ENCODE results near the gene ACSF3. TPM values are rescaled to one million over a fixed set of nuclear protein-coding genes. Genes with fewer than 3 reads are reported as not detected.

ACSF3 gene
- total and polyA plus RNA-seq, 2 of the 4 experiments (the other 2 are of a cell fraction), result 9.5 to 14.2 TPM

DNA sequence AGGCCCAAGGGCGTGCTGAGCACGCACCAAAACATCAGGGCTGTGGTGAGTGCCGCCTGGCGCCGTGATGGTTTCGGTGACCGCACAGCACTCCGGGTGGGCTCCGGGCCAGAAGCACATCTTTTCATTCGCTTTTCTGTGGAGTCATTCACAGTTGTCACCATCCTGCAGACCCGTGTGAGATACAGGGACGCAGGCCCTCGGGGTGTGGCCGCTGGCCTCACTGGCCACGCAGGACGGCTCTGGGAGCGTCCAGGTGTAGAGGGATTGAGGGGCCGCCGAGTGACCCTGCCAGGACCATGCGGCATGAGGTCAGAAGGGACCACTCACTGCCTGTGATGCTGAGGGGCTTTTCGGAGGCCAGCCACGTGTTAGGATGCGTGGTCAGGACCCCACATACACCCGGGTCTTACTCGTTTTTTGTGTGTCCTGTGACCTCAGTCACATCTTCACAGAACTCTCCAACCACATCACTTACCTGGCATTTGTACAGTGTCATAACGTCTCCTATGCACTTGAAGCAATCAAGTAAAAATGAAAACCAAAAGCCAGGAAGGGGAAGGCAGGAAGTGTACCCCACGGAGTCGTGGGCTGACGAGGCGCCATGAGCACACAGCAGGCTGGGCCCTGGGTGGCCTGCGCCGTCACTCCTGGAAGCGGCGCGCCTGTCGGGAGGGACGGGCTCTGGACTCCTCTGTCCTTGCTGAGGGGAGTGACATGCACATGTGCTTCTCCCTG lies 7.8 kb downstream of the ACSF3 start:
- Histone ChIP-seq H4K20me1 (ENCODE audit: insufficient read depth, low read length) (peaks cover 17% of the 10 kb centered on the region), H3K18ac (ENCODE audit: low read depth, low read length) (no peak overlapping the region), H2BK120ac (ENCODE audit: low read depth, low read length) (no peak overlapping the region), H3K4me1 (ENCODE audit: control insufficient read depth, insufficient read depth, low read length) (0 out of 2 replicates have a peak, but pooled peaks cover 2% of the 10 kb centered on the region), H4K91ac (ENCODE audit: insufficient read depth, low read depth, low read length) (no peak overlapping the region), H3K79me1 (ENCODE audit: low read depth in 1 of 2, low read length in 2 of 2) (peaks cover 9 to 26% of the 10 kb centered on the region in 2 experiments), H3K9me3 (ENCODE audit: control insufficient read depth, insufficient read depth, low read length) (no peaks in the 10 kb centered on the region), H3K4me2 (ENCODE audit: low read depth, low read length) (no peak overlapping the region), H3K23ac (ENCODE audit: low read depth, low read length) (no peak overlapping the region), H3K4me3 (ENCODE audit: insufficient read depth, low read depth, low read length) (no peak overlapping the region), H3K56ac (ENCODE audit: extremely low read depth, insufficient read depth, low read length) (no peak overlapping the region), H2AK5ac (ENCODE audit: low read depth, low read length) (no peak overlapping the region), H2AFZ (replicated peaks; ENCODE audit: low read length, poor library complexity) (no peak overlapping the region), H3K4ac (ENCODE audit: low read depth, low read length) (no peak overlapping the region), H3K9me1 (ENCODE audit: insufficient read depth, low read length) (peaks cover 6% of the 10 kb centered on the region), H2BK5ac (ENCODE audit: low read depth, low read length, poor library complexity, severe bottlenecking) (no peak overlapping the region), H3K9ac (ENCODE audit: low read depth, low read length) (no peak overlapping the region), H3K36me3 (ENCODE audit: control insufficient read depth, insufficient read depth, low read length) (peaks cover 48% of the 10 kb centered on the region), H3K27ac (ENCODE audit: insufficient read depth, low read length) (no peak overlapping the region), H4K5ac (ENCODE audit: low read depth, low read length) (no peak overlapping the region), H3K27me3 (ENCODE audit: control insufficient read depth, insufficient read depth, low read length) (no peaks in the 10 kb centered on the region), H4K8ac (ENCODE audit: low read depth in 2 of 2, low read length in 2 of 2) (no peak overlapping the region), H2AK9ac (replicated peaks; ENCODE audit: low read depth, low read length, poor library complexity) (peak overlapping the region; percentile 55), H3K14ac (replicated peaks; ENCODE audit: low read depth, low read length) (no peak overlapping the region), H2BK20ac (ENCODE audit: low read depth, low read length) (no peak overlapping the region), H2BK15ac (ENCODE audit: low read depth, low read length) (no peak overlapping the region)
- ATAC-seq (ENCODE audit: low read depth) (no peak), DNase-seq (no peak)
- POLR2A ChIA-PET (ENCODE audit: unreplicated experiment), result no interaction called here
- dilution Hi-C loops (cut with HindIII; ENCODE audit: low sequenced_read_pairs, unreplicated experiment) (no loop called here), in situ Hi-C loops (cut with MboI; ENCODE audit: low sequenced_read_pairs) (no loop called here), intact Hi-C loops (cut with micrococcal nuclease) (no loop called here)
- no TSS peak for BruUV-seq (replicated peaks)
- 98% methylated on average over 20 of the region's 37 CpGs; no CpG with 5 or more reads in 1 of the 2 experiments for WGBS, 2 experiments (ENCODE audit: extremely low coverage in 2 of 2, insufficient read length in 1 of 2)
- CTCF ChIA-PET, result no interaction called here
- no peak for TF ChIP-seq MXI1 (IDR thresholded peaks at IDR 0.05; ENCODE audit: borderline replicate concordance, low read depth, low read length)
- TF ChIP-seq MAZ (IDR thresholded peaks at IDR 0.05; ENCODE audit: borderline replicate concordance, low read depth, low read length), result no peak
- TF ChIP-seq CHD1 (IDR thresholded peaks at IDR 0.05; ENCODE audit: low read depth, low read length), result no peak
- TF ChIP-seq CEBPB (IDR thresholded peaks at IDR 0.05; ENCODE audit: low read depth, low read length), result no peak
- TF ChIP-seq, protein P1, sequence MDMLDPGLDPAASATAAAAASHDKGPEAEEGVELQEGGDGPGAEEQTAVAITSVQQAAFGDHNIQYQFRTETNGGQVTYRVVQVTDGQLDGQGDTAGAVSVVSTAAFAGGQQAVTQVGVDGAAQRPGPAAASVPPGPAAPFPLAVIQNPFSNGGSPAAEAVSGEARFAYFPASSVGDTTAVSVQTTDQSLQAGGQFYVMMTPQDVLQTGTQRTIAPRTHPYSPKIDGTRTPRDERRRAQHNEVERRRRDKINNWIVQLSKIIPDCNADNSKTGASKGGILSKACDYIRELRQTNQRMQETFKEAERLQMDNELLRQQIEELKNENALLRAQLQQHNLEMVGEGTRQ (IDR thresholded peaks at IDR 0.05; ENCODE audit: low read depth, low read length), result no peak
- TF ChIP-seq RAD21 (IDR thresholded peaks at IDR 0.05; ENCODE audit: low read length), result no peak
- no peak for TF ChIP-seq RFX5 (IDR thresholded peaks at IDR 0.05; ENCODE audit: low read depth, low read length)
- no peak for TF ChIP-seq FOS (IDR thresholded peaks at IDR 0.05; ENCODE audit: low read depth, low read length)
- TF ChIP-seq NFE2L2 (IDR thresholded peaks at IDR 0.05; ENCODE audit: low read depth, low read length), result no peak
- no peak for TF ChIP-seq MAFK (IDR thresholded peaks at IDR 0.05; ENCODE audit: low read depth, low read length)
- TF ChIP-seq RCOR1 (IDR thresholded peaks at IDR 0.05; ENCODE audit: insufficient replicate concordance, low read length), result no peak
- TF ChIP-seq POLR2A (IDR thresholded peaks at IDR 0.05; ENCODE audit: low read depth, low read length), result no peak
- TF ChIP-seq SMC3 (IDR thresholded peaks at IDR 0.05; ENCODE audit: low read depth, low read length), result no peak
- TF ChIP-seq, protein P2, sequence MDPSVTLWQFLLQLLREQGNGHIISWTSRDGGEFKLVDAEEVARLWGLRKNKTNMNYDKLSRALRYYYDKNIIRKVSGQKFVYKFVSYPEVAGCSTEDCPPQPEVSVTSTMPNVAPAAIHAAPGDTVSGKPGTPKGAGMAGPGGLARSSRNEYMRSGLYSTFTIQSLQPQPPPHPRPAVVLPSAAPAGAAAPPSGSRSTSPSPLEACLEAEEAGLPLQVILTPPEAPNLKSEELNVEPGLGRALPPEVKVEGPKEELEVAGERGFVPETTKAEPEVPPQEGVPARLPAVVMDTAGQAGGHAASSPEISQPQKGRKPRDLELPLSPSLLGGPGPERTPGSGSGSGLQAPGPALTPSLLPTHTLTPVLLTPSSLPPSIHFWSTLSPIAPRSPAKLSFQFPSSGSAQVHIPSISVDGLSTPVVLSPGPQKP (IDR thresholded peaks at IDR 0.05; ENCODE audit: borderline replicate concordance, low read depth, low read length), result no peak
- TF ChIP-seq BHLHE40 (IDR thresholded peaks at IDR 0.05; ENCODE audit: low read depth, low read length), result no peak
- TF ChIP-seq, protein P3, sequence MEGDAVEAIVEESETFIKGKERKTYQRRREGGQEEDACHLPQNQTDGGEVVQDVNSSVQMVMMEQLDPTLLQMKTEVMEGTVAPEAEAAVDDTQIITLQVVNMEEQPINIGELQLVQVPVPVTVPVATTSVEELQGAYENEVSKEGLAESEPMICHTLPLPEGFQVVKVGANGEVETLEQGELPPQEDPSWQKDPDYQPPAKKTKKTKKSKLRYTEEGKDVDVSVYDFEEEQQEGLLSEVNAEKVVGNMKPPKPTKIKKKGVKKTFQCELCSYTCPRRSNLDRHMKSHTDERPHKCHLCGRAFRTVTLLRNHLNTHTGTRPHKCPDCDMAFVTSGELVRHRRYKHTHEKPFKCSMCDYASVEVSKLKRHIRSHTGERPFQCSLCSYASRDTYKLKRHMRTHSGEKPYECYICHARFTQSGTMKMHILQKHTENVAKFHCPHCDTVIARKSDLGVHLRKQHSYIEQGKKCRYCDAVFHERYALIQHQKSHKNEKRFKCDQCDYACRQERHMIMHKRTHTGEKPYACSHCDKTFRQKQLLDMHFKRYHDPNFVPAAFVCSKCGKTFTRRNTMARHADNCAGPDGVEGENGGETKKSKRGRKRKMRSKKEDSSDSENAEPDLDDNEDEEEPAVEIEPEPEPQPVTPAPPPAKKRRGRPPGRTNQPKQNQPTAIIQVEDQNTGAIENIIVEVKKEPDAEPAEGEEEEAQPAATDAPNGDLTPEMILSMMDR (conservative IDR thresholded peaks at IDR 0.05; ENCODE audit: low read depth, low read length), result no peak
